ENCODE results near the gene CD40. TPM values are rescaled to one million over a fixed set of nuclear protein-coding genes. Genes with fewer than 3 reads are reported as not detected.

CD40 gene
- total and polyA plus RNA-seq, 2 of the 4 experiments (the other 2 are of a cell fraction): 0.36 to 0.92 TPM

DNA sequence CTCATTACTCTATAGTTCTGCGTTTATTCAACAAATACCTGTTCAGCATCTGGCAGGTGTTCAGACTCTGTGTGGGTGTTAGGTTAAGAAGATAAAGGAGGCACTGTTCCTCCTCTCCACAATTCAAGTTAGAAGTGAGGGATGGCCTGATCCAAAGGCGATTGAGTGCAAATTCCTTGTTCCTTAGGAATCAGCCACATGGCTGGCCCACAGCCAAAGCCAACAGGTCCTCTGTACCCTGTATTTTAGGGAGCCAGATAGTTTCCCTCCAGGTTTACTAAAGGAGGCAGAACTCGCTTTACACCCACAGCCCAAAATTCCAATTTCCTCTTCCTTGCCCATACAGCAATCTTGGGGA is 5.0 kb upstream of the CD40 start:
- Histone ChIP-seq H2BK20ac (ENCODE audit: low read depth, low read length) (no peak overlapping the region), H3K79me1 (ENCODE audit: low read depth in 1 of 2, low read length in 2 of 2) (no peaks in the 10 kb centered on the region), H3K14ac (replicated peaks; ENCODE audit: low read depth, low read length) (no peak overlapping the region), H3K4ac (ENCODE audit: low read depth, low read length) (no peak overlapping the region), H4K91ac (ENCODE audit: insufficient read depth, low read depth, low read length) (no peak overlapping the region), H3K27me3 (ENCODE audit: control insufficient read depth, insufficient read depth, low read length) (peaks cover 19% of the 10 kb centered on the region), H3K18ac (ENCODE audit: low read depth, low read length) (no peak overlapping the region), H2AFZ (replicated peaks; ENCODE audit: low read length, poor library complexity) (no peak overlapping the region), H3K56ac (ENCODE audit: extremely low read depth, insufficient read depth, low read length) (no peak overlapping the region), H4K5ac (ENCODE audit: low read depth, low read length) (no peak overlapping the region), H3K27ac (ENCODE audit: insufficient read depth, low read length) (no peak overlapping the region), H3K9ac (ENCODE audit: low read depth, low read length) (no peak overlapping the region), H2AK5ac (ENCODE audit: low read depth, low read length) (no peak overlapping the region), H2BK5ac (ENCODE audit: low read depth, low read length, poor library complexity, severe bottlenecking) (no peak overlapping the region), H2BK120ac (ENCODE audit: low read depth, low read length) (no peak overlapping the region), H4K20me1 (ENCODE audit: insufficient read depth, low read length) (no peaks in the 10 kb centered on the region), H3K4me2 (ENCODE audit: low read depth, low read length) (no peak overlapping the region), H3K9me3 (ENCODE audit: control insufficient read depth, insufficient read depth, low read length) (no peaks in the 10 kb centered on the region), H2BK15ac (ENCODE audit: low read depth, low read length) (no peak overlapping the region), H2AK9ac (replicated peaks; ENCODE audit: low read depth, low read length, poor library complexity) (no peak overlapping the region), H3K4me1 (ENCODE audit: control insufficient read depth, insufficient read depth, low read length) (no peaks in the 10 kb centered on the region), H3K9me1 (ENCODE audit: insufficient read depth, low read length) (no peaks in the 10 kb centered on the region), H3K23ac (ENCODE audit: low read depth, low read length) (no peak overlapping the region), H3K36me3 (ENCODE audit: control insufficient read depth, insufficient read depth, low read length) (no peaks in the 10 kb centered on the region), H3K4me3 (ENCODE audit: insufficient read depth, low read depth, low read length) (no peak overlapping the region), H4K8ac (ENCODE audit: low read depth in 2 of 2, low read length in 2 of 2) (no peak overlapping the region)
- TF ChIP-seq RCOR1 (IDR thresholded peaks at IDR 0.05; ENCODE audit: insufficient replicate concordance, low read length): no peak
- no peak for TF ChIP-seq BHLHE40 (IDR thresholded peaks at IDR 0.05; ENCODE audit: low read depth, low read length)
- TF ChIP-seq RFX5 (IDR thresholded peaks at IDR 0.05; ENCODE audit: low read depth, low read length): no peak
- TF ChIP-seq CHD1 (IDR thresholded peaks at IDR 0.05; ENCODE audit: low read depth, low read length): no peak
- TF ChIP-seq, protein P1, sequence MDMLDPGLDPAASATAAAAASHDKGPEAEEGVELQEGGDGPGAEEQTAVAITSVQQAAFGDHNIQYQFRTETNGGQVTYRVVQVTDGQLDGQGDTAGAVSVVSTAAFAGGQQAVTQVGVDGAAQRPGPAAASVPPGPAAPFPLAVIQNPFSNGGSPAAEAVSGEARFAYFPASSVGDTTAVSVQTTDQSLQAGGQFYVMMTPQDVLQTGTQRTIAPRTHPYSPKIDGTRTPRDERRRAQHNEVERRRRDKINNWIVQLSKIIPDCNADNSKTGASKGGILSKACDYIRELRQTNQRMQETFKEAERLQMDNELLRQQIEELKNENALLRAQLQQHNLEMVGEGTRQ (IDR thresholded peaks at IDR 0.05; ENCODE audit: low read depth, low read length): no peak
- TF ChIP-seq SMC3 (IDR thresholded peaks at IDR 0.05; ENCODE audit: low read depth, low read length): no peak
- no peak for TF ChIP-seq POLR2A (IDR thresholded peaks at IDR 0.05; ENCODE audit: low read depth, low read length)
- no peak for TF ChIP-seq MXI1 (IDR thresholded peaks at IDR 0.05; ENCODE audit: borderline replicate concordance, low read depth, low read length)
- TF ChIP-seq MAFK (IDR thresholded peaks at IDR 0.05; ENCODE audit: low read depth, low read length): no peak
- TF ChIP-seq, protein P2, sequence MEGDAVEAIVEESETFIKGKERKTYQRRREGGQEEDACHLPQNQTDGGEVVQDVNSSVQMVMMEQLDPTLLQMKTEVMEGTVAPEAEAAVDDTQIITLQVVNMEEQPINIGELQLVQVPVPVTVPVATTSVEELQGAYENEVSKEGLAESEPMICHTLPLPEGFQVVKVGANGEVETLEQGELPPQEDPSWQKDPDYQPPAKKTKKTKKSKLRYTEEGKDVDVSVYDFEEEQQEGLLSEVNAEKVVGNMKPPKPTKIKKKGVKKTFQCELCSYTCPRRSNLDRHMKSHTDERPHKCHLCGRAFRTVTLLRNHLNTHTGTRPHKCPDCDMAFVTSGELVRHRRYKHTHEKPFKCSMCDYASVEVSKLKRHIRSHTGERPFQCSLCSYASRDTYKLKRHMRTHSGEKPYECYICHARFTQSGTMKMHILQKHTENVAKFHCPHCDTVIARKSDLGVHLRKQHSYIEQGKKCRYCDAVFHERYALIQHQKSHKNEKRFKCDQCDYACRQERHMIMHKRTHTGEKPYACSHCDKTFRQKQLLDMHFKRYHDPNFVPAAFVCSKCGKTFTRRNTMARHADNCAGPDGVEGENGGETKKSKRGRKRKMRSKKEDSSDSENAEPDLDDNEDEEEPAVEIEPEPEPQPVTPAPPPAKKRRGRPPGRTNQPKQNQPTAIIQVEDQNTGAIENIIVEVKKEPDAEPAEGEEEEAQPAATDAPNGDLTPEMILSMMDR (conservative IDR thresholded peaks at IDR 0.05; ENCODE audit: low read depth, low read length): no peak
- no peak for TF ChIP-seq CEBPB (IDR thresholded peaks at IDR 0.05; ENCODE audit: low read depth, low read length)
- TF ChIP-seq FOS (IDR thresholded peaks at IDR 0.05; ENCODE audit: low read depth, low read length): no peak
- TF ChIP-seq NFE2L2 (IDR thresholded peaks at IDR 0.05; ENCODE audit: low read depth, low read length): no peak
- TF ChIP-seq RAD21 (IDR thresholded peaks at IDR 0.05; ENCODE audit: low read length): no peak
- TF ChIP-seq, protein P3, sequence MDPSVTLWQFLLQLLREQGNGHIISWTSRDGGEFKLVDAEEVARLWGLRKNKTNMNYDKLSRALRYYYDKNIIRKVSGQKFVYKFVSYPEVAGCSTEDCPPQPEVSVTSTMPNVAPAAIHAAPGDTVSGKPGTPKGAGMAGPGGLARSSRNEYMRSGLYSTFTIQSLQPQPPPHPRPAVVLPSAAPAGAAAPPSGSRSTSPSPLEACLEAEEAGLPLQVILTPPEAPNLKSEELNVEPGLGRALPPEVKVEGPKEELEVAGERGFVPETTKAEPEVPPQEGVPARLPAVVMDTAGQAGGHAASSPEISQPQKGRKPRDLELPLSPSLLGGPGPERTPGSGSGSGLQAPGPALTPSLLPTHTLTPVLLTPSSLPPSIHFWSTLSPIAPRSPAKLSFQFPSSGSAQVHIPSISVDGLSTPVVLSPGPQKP (IDR thresholded peaks at IDR 0.05; ENCODE audit: borderline replicate concordance, low read depth, low read length): no peak
- no peak for TF ChIP-seq MAZ (IDR thresholded peaks at IDR 0.05; ENCODE audit: borderline replicate concordance, low read depth, low read length)
- ChIA-PET POLR2A (ENCODE audit: unreplicated experiment) (no interaction called here), CTCF (no interaction called here)
- dilution Hi-C loops (cut with HindIII; ENCODE audit: low sequenced_read_pairs, unreplicated experiment): no loop called here
- DNase-seq: no peak
- in situ Hi-C loops (cut with MboI; ENCODE audit: low sequenced_read_pairs): no loop called here
- WGBS, 2 experiments (ENCODE audit: extremely low coverage in 2 of 2, insufficient read length in 1 of 2): no CpG with 5 or more reads among the region's 3 CpGs
- intact Hi-C loops (cut with micrococcal nuclease): no loop called here
- BruUV-seq (replicated peaks): no TSS peak
- ATAC-seq (ENCODE audit: low read depth): no peak

Measured in IMR-90 (cell line).